Testis (tissue), 2 donors: ENCODE data around the gene SOX8.

Source experiments
- CTCF ChIP-seq, 3 experiments: fragments of 450-650 bp in 2 of 3; fragments of 200-600 bp in 1 of 3; sonication (generic) in 1 of 3; IDR thresholded peaks; one replicate each; pipeline ENCODE4 v1.5.1; 2016 to 2019; ENCODE audit warnings: antibody characterized with exemption in 3 of 3, mild to moderate bottlenecking in 2 of 3, moderate library complexity in 1 of 3
- POLR2A ChIP-seq: fragments of 450-650 bp; IDR thresholded peaks from one replicate; pipeline ENCODE4 v1.6.1; 2017; ENCODE audit warnings: antibody characterized with exemption, mild to moderate bottlenecking, moderate library complexity

GRCh38 chr16:990516-991291, 9.1 kb downstream of the SOX8 start:
- TF ChIP-seq CTCF (IDR thresholded peaks at IDR 0.05) (no peak), POLR2A (no peak)
